Activated naive CD8-positive, alpha-beta T cell treated with anti-CD3 and anti-CD28 coated beads, Interleukin-2, amount 50 U/mL, for 24 hours (primary cell): ENCODE data around the gene RPS6KC1.
"Not testable (repeated sequence)": the region's sequence is repeated elsewhere in the genome, so short reads cannot be mapped to it uniquely, and the experiment has no call there.

Experiments used
- ATAC-seq: fragments of 150-1000 bp; cut with Tn5 transposase; one replicate; pipeline ENCODE4 v1.10.0; 2021
- DNase-seq: peaks from one replicate; pipeline ENCODE4 v3.0.0; 2021
- H3K27ac Mint-ChIP-seq: one replicate; pipeline ENCODE4 v1.8.0; 2021; ENCODE audit warnings: mild to moderate bottlenecking, mixed read lengths
- H3K27me3 Mint-ChIP-seq: one replicate; pipeline ENCODE4 v1.8.0; 2021; ENCODE audit warnings: mixed read lengths
- H3K36me3 Mint-ChIP-seq: one replicate; pipeline ENCODE4 v1.8.0; 2021; ENCODE audit warnings: low read depth, mixed read lengths
- H3K4me1 Mint-ChIP-seq: one replicate; pipeline ENCODE4 v1.8.0; 2021; ENCODE audit warnings: mixed read lengths
- H3K4me3 Mint-ChIP-seq: one replicate; pipeline ENCODE4 v1.8.0; 2021; ENCODE audit warnings: mild to moderate bottlenecking, moderate library complexity, mixed read lengths
- H3K9me3 Mint-ChIP-seq: one replicate; pipeline ENCODE4 v1.8.0; 2021; ENCODE audit warnings: mixed read lengths

The RPS6KC1 gene

DNA sequence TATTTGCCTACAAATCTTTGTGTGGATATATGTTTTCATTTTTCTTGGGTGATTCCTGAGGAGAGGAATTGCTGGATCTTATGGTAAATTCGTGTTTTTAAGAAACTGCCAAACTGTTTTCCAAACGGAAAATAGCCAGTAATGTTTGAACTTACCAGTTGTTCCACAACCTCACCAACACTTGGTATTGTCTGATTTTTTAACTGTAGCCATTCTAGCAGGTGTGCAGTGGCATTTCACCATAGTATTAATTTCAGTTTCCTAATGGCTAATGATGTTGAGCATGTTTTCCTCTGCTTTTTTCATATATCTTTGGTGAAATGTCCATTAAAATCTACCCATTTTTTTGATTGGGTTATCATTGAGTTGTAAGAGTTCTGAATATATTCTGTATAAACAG lies 56.6 kb downstream of the RPS6KC1 start:
- H3K4me3 Mint-ChIP-seq: no peak overlapping the region
- H3K9me3 Mint-ChIP-seq: no peaks in the 10 kb centered on the region
- H3K27ac Mint-ChIP-seq: no peak overlapping the region
- peaks cover 21% of the 10 kb centered on the region for H3K4me1 Mint-ChIP-seq
- H3K27me3 Mint-ChIP-seq: no peaks in the 10 kb centered on the region
- H3K36me3 Mint-ChIP-seq: peaks cover 10% of the 10 kb centered on the region
- DNase-seq (no peak), ATAC-seq (no peak)

DNA sequence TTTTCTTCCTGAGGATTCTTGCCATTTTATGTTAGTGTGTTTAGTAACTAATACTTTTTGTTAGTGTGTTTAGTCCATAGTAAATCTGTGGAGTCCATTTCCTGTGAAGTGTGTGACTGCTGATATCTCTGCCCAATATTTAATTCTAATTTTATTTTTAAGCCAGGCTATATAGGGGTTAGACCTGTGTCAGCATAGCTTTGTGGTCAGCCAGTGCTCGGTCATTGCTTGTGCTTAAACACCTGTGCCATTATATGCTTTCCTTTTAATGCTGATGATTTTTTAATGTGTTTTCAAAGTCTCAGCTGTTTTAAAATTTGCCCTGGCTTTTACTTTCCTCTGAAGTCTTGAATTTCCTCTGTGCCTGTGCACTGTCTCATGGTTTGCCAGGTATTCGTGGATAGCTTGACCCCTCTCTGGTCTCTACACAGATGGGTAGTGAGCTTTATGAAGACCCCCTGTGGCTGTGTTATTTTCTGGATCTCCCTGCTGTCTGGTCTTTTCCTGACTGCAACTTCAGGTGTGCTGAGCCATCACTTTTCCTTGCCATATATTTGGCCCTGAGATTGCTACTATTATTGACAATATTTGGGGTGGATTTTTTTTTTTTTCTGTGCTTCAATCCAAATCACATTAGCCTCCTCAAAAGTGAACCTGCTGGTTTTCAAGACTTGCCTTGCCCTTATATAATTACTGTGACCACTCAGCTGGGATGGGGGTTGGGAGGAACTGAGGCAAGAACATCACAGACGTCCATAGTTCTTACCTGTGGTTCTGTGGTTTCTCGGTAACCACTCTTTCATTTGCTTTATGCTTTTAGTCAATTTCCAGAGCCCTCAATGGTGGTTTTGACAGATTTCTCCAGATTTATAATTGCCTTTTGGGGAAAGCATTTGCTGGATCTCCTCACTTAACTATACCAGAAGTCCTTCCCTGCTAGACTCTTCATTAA lies 59.6 kb downstream of the RPS6KC1 start:
- Mint-ChIP-seq H3K4me3 (no peak overlapping the region), H3K27ac (no peak overlapping the region), H3K36me3 (peaks cover 10% of the 10 kb centered on the region), H3K27me3 (no peaks in the 10 kb centered on the region), H3K9me3 (no peaks in the 10 kb centered on the region), H3K4me1 (peaks cover 11% of the 10 kb centered on the region)
- ATAC-seq: peak; percentile 28
- DNase-seq: peak; percentile 5

GRCh38 chr1:213111502-213111901 lies 60.5 kb downstream of the RPS6KC1 start:
- no peaks in the 10 kb centered on the region for H3K9me3 Mint-ChIP-seq
- H3K27me3 Mint-ChIP-seq: no peaks in the 10 kb centered on the region
- DNase-seq (no peak), ATAC-seq (no peak)
- H3K27ac Mint-ChIP-seq: no peak overlapping the region
- H3K4me3 Mint-ChIP-seq: no peak overlapping the region
- peaks cover 11% of the 10 kb centered on the region for H3K4me1 Mint-ChIP-seq
- H3K36me3 Mint-ChIP-seq: peaks cover 7% of the 10 kb centered on the region

DNA sequence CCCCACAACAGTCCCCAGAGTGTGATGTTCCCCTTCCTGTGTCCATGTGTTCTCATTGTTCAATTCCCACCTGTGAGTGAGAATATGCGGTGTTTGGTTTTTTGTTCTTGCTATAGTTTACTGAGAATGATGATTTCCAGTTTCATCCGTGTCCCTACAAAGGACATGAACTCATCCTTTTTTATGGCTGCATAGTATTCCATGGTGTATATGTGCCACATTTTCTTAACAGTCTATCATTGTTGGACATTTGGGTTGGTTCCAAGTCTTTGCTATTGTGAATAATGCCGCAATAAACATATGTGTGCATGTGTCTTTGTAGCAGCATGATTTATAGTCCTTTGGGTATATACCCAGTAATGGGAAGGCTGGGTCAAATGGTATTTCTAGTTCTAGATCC lies 61.7 kb downstream of the RPS6KC1 start:
- H3K27ac Mint-ChIP-seq, H3K4me3 Mint-ChIP-seq, H3K9me3 Mint-ChIP-seq, H3K36me3 Mint-ChIP-seq, H3K27me3 Mint-ChIP-seq, DNase-seq, ATAC-seq: not testable (repeated sequence)
- peaks cover 11% of the 10 kb centered on the region for H3K4me1 Mint-ChIP-seq

- not testable (repeated sequence) for H3K4me1 Mint-ChIP-seq, H3K27me3 Mint-ChIP-seq, H3K27ac Mint-ChIP-seq, H3K4me3 Mint-ChIP-seq, H3K9me3 Mint-ChIP-seq, H3K36me3 Mint-ChIP-seq, DNase-seq, ATAC-seq
These were observed 66.7 kb downstream of the RPS6KC1 start for GRCh38 chr1:213117699-213118180.

DNA sequence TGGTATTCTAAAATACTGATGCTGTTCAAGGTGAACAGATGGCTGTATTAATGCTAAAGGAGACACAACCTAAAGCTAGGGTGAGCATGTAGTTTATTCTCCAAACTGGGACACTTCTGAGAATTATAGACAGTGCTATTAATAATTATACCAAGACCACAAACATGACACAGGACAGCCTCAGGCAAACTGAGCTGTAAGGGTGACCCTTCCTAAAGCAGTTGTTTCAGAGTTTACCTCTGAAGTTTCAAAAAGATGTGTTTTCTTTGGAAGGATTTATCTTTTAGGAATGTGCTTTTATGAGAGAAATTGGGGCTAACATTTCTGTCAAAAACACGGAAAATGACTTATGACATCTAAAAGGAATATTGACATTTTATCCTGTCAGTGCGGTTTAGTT lies 68.8 kb downstream of the RPS6KC1 start:
- Mint-ChIP-seq H3K27ac (no peak overlapping the region), H3K9me3 (no peaks in the 10 kb centered on the region), H3K27me3 (no peaks in the 10 kb centered on the region), H3K36me3 (no peaks in the 10 kb centered on the region), H3K4me1 (peaks cover 2% of the 10 kb centered on the region), H3K4me3 (no peak overlapping the region)
- DNase-seq (no peak), ATAC-seq (no peak)

- DNase-seq (no peak), ATAC-seq (no peak)
- Mint-ChIP-seq H3K4me3 (no peak overlapping the region), H3K9me3 (no peaks in the 10 kb centered on the region), H3K36me3 (no peaks in the 10 kb centered on the region), H3K27me3 (no peaks in the 10 kb centered on the region), H3K27ac (no peak overlapping the region), H3K4me1 (peaks cover 2% of the 10 kb centered on the region)
These were observed 69.3 kb downstream of the RPS6KC1 start for GRCh38 chr1:213120386-213120785.

DNA sequence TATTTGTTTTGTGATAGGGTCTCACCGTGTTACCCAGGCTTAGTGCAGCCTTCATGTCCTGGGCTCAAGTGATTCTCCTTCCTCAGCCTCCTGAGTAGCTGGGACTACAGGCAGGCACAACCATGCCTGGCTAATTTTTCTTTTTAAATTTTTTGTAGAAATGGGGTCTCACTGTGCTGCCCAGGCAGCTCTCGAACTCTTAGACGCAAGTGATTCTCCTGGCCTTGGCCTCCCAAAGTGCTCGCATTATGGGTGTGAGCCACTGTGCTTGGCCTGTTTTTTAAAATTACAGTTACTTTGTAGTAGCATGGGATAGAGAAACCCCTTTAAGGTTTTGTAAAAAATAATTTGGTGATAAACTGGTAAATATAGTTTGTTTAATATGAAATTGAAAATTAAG lies 69.9 kb downstream of the RPS6KC1 start:
- no peak overlapping the region for H3K27ac Mint-ChIP-seq
- no peaks in the 10 kb centered on the region for H3K27me3 Mint-ChIP-seq
- H3K4me1 Mint-ChIP-seq: peaks cover 2% of the 10 kb centered on the region
- DNase-seq (no peak), ATAC-seq (no peak)
- no peaks in the 10 kb centered on the region for H3K9me3 Mint-ChIP-seq
- H3K36me3 Mint-ChIP-seq: no peaks in the 10 kb centered on the region
- no peak overlapping the region for H3K4me3 Mint-ChIP-seq

DNA sequence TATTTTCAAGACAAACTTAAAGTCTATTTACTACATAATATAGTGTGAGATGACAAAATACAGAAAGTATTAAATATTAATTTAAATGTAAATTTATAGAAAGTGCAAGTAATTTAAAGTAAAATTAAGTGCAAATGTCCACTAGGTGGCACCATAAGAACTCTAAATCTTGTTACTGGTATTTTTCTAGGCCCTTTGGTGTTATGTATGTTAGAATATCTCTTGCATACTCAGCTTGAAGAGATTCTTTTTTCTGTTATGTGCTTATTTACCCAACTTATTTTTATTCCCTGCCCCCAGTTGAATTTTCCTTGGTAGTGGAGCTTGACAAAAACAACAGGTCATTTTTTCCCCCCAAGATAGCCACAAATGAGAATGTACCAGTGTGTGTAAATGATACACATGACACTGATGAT lies 71.5 kb downstream of the RPS6KC1 start:
- DNase-seq (no peak), ATAC-seq (no peak)
- Mint-ChIP-seq H3K27me3 (no peaks in the 10 kb centered on the region), H3K4me1 (peaks cover 2% of the 10 kb centered on the region), H3K36me3 (peaks cover 1% of the 10 kb centered on the region), H3K27ac (no peak overlapping the region), H3K4me3 (no peak overlapping the region), H3K9me3 (no peaks in the 10 kb centered on the region)

- H3K27me3 Mint-ChIP-seq: no peaks in the 10 kb centered on the region
- H3K27ac Mint-ChIP-seq: no peak overlapping the region
- H3K9me3 Mint-ChIP-seq: no peaks in the 10 kb centered on the region
- H3K36me3 Mint-ChIP-seq: peaks cover 1% of the 10 kb centered on the region
- H3K4me1 Mint-ChIP-seq: peaks cover under 1% of the 10 kb centered on the region
- ATAC-seq (no peak), DNase-seq (no peak)
- H3K4me3 Mint-ChIP-seq: no peak overlapping the region
These were observed 72.0 kb downstream of the RPS6KC1 start for GRCh38 chr1:213123087-213123486.

DNA sequence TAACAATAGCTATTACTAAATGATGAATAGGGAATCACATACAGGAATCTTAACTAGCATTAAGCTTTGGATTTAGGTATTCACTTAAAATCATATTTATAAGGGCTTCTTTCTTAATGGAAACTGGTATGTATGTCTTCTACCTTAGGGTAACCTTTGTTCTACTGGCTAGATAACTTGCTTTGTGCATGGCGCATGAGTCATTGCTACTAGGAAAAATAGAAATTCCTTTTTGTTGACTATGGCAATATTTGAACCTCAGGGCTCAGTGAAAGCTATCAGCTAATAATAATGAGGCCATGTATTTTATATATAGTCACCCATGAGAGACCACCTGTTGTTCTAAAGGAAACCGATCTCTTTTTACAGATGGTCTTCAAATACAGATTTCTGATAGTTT lies 72.5 kb downstream of the RPS6KC1 start:
- ATAC-seq: no peak
- Mint-ChIP-seq H3K4me1 (no peaks in the 10 kb centered on the region), H3K4me3 (no peak overlapping the region), H3K27ac (no peak overlapping the region), H3K36me3 (peaks cover 1% of the 10 kb centered on the region), H3K9me3 (no peaks in the 10 kb centered on the region), H3K27me3 (no peaks in the 10 kb centered on the region)
- DNase-seq: no peak

GRCh38 chr1:213124590-213124989 lies 73.5 kb downstream of the RPS6KC1 start:
- Mint-ChIP-seq H3K4me3 (no peak overlapping the region), H3K9me3 (no peaks in the 10 kb centered on the region), H3K36me3 (peaks cover 1% of the 10 kb centered on the region), H3K4me1 (no peaks in the 10 kb centered on the region), H3K27ac (no peak overlapping the region), H3K27me3 (no peaks in the 10 kb centered on the region)
- no peak for DNase-seq
- no peak for ATAC-seq

DNA sequence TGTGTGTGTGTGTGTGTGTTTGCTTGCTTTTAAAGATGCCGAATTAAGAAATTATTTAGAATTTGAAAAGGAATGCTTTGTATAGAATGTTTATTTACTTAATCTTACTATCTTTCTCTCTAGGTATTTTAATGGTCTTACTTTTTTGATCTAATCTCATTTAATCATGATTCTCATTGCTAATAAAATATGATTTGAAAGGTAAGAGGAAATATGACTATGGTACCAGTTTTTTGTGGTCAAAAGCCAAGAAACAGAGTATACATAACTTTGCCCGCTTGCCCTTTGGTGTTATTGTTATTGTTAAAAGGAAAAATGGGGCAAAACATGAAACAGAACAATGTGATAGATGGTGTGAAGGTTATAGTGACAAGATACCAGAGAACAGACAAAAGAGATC lies 74.6 kb downstream of the RPS6KC1 start:
- no peak for DNase-seq
- no peaks in the 10 kb centered on the region for H3K4me1 Mint-ChIP-seq
- no peaks in the 10 kb centered on the region for H3K27me3 Mint-ChIP-seq
- H3K36me3 Mint-ChIP-seq: peaks cover 1% of the 10 kb centered on the region
- no peak overlapping the region for H3K27ac Mint-ChIP-seq
- H3K4me3 Mint-ChIP-seq: no peak overlapping the region
- ATAC-seq: no peak
- no peaks in the 10 kb centered on the region for H3K9me3 Mint-ChIP-seq

DNA sequence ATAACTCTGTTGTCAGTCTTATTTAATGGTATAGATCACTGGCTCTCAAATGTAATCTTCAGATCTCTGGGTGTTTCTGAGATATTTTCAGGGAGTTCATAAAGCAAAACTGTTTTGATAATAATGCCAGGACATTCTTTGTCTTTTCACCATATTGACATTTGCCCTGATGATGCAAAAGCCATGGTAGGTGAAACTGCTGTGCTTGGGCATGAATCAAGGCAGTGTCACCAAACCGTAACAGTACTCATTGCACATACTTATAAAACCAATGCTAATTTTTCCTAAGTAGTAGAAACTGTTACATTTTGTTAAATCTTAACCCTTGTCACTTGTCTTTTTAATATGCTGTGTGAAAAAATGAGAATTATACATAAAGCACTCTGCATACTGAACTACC lies 76.0 kb downstream of the RPS6KC1 start:
- ATAC-seq (no peak), DNase-seq (no peak)
- Mint-ChIP-seq H3K9me3 (no peaks in the 10 kb centered on the region), H3K36me3 (peaks cover 1% of the 10 kb centered on the region), H3K27me3 (no peaks in the 10 kb centered on the region), H3K4me3 (no peak overlapping the region), H3K4me1 (no peaks in the 10 kb centered on the region), H3K27ac (no peak overlapping the region)

DNA sequence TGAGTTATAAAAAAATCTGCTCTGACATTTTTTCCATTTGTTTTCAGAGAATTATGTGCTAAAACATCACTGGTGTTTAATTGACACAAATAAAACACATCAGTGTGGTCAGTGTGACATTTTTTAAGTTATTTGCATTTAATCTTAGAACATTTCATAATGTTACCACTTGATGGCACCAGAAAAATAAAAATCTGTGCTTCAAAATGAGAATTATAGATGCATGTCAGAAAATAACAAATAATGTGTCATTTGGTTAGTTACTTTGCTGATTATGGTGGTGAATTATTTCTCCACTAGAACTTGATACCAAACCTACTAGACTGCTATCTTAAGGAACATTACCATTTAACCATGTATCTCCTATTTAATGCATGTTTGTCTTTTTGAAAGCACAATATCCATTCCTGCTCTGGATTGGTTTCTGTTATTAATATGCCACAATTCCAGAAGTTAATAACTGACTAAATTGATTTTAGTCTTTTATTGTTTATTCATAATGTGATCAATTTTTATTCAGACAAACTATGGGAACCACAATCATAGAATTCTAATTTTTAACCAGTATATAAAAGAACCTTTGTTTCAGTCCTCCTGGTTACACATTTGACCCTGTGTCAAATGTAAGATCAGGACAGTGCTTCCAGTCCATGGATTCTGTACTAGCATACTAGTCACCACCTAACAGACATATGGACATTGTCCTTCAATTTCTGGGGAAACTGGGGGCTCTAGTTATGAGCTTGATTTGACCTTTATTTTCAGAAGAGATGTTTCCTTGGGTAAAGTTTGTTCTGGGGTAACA lies 81.0 kb downstream of the RPS6KC1 start:
- peaks cover 2% of the 10 kb centered on the region for H3K4me1 Mint-ChIP-seq
- H3K9me3 Mint-ChIP-seq: no peaks in the 10 kb centered on the region
- no peaks in the 10 kb centered on the region for H3K27me3 Mint-ChIP-seq
- no peak overlapping the region for H3K27ac Mint-ChIP-seq
- no peak for DNase-seq
- H3K36me3 Mint-ChIP-seq: peaks cover under 1% of the 10 kb centered on the region
- no peak overlapping the region for H3K4me3 Mint-ChIP-seq
- no peak for ATAC-seq
